ENCODE data around the gene ALX3.

Gene ALX3

DNA sequence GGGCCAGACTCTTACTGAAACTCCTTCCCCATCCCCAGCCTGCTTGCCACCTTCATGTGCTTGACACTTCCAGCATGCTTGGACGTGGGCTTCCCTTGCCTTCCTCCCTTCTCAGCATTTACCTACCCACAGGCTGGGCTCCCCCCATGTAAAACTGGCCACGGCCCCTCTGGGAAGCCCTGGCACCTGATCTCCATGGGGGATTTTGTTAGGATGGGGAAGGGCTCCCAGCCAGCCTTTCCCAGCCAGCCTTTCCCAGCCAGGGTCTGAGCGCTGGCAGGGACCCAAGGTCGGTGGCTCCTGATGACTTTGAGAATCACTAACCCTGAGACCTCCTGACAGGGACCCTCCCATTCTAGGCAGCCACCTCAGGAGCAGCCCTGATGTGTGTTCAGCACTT lies 6.7 kb downstream of the ALX3 start:
- no peak for DNase-seq

- no peak for DNase-seq
Observed at GRCh38 chr1:110062612-110063011, 7.9 kb downstream of the ALX3 start.

DNA sequence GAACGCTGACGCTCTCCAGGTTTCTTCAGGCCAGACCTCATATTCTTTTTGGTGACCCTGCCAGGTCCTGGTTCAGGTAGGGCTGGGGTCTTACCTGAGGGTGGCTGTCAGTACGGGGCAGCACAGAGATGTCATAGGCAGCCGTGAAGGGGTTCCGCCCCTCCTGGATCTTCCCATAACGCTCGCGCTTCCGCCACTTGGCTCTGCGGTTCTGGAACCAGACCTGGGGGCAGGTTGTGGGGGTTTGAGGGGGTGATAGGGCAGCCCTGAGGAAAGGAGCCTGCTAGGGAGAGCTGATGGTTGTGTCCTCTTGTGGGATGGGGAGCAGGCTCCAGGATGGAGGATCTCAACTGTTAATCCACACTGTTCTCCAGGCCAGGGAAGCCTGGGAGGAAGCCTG lies 9.1 kb downstream of the ALX3 start:
- no peak for DNase-seq

GRCh38 chr1:110060662-110061060 lies 9.8 kb downstream of the ALX3 start:
- no peak for DNase-seq

- peak; percentile 76 for DNase-seq
Observed at GRCh38 chr1:110060034-110060661, 10.3 kb downstream of the ALX3 start.

- no peak for DNase-seq
Observed at GRCh38 chr1:110059133-110059863, 11.2 kb downstream of the ALX3 start.

DNA sequence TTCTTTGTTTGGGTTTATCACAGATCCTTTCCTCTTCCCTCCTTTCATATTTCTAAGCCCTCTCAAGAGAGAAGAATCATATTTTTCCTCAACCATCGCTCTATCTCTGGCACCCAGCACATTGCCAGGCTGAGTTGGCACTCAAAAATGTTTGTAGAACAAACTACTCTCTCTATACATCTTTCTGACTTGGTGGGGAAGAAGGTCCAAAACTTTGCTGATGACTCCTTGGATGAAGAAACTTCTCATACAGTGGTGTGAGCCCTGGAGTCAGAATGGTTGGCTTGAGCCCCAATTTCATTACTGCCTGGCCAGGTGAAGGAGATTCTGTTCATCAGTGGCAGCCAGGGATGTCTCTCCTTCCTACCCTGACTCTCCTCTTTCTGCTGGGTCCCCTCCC lies 11.9 kb downstream of the ALX3 start:
- DNase-seq = no peak

GRCh38 chr1:110057963-110058518 lies 12.4 kb downstream of the ALX3 start:
- DNase-seq = no peak

GRCh38 chr1:110056776-110057175 lies 13.7 kb downstream of the ALX3 start:
- DNase-seq = no peak

DNA sequence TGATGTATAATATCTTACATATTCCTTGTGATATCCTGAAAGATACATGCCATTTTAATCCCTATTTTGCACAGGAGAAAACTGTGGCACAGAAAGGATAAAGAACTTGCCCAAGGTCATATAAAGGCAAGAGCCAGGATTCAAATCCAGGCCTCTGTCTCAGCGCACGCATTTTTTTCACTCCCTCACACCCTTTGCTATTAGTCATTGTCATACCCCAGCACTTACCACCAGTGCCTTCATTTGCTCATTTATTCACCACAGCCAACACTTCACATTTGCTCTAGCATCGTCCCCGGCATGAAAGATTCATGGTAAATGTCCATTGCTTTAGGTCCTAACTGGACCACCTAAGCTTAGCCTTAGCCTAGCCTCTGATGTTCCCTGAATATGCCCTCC lies 14.2 kb downstream of the ALX3 start:
- DNase-seq = no peak

DNA sequence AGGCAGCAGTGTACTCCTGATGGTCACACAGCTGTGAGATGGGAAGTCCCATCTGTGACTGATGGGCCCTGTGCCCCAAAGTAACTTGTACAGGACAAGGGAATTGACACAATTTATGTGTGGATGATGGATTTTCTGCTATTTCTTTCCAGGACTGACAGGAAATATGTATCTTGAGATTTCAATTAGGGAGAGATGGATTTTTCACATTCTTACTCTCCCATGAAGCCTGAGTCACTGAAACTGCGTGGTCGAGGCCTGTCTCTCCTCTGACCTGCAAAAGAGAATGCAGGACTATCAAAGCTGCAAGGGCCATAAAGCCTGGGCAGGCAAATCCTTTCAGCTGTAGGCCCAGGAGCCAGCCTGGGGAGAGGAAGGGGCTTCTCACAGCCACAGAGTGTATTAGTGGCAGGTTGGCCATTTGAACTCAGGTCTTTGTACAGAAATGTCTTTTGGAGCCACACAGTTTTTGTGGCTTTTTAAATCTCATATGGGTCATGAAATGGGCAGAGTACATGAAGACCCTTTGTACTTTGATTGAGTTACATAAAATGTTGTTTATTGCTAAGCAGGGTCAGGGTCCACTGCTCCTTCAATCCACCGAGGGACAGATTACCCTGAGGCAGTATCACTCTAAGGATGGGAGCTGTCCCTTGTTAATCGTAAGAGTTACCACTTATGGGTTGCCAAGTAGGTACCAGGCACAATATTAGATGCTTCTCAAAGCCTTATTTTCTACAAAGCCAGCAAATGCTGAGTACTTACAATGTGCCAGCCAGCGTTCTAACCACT lies 14.8 kb downstream of the ALX3 start:
- no peak for DNase-seq

DNA sequence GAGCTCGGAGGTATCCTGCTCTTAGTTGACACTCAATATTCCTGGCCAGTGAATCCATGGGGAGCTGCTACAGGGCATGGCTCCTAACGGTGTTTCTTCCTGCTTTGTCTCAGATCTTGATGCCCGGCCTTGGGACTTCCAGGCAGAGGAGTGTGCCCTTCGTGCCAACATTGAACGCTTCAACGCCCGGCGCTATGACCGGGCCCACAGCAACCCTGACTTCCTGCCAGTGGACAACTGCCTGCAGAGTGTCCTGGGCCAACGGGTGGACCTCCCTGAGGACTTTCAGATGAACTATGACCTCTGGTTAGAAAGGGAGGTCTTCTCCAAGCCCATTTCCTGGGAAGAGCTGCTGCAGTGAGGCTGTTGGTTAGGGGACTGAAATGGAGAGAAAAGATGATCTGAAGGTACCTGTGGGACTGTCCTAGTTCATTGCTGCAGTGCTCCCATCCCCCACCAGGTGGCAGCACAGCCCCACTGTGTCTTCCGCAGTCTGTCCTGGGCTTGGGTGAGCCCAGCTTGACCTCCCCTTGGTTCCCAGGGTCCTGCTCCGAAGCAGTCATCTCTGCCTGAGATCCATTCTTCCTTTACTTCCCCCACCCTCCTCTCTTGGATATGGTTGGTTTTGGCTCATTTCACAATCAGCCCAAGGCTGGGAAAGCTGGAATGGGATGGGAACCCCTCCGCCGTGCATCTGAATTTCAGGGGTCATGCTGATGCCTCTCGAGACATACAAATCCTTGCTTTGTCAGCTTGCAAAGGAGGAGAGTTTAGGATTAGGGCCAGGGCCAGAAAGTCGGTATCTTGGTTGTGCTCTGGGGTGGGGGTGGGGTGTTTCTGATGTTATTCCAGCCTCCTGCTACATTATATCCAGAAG lies 16.7 kb downstream of the ALX3 start:
- peak; percentile 76 for DNase-seq

DNA sequence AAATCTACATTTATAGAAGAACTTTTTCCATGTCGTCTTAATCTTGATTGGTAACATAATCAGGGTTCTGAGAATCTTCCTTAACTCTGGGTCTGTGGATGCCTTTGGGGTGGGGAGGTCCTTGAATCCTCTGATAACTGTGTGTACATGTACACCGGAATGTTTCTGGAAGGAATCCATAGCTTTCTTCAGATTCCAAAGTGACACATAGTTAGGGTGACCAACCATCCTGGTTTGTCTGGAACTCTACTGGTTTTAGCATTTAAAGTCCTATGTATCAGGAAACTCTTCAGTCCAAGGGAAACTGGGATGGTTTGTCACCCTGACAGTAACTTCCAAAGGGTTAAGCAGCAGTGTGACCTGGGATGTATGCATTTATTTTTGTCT lies 19.2 kb downstream of the ALX3 start:
- no peak for DNase-seq

DNA sequence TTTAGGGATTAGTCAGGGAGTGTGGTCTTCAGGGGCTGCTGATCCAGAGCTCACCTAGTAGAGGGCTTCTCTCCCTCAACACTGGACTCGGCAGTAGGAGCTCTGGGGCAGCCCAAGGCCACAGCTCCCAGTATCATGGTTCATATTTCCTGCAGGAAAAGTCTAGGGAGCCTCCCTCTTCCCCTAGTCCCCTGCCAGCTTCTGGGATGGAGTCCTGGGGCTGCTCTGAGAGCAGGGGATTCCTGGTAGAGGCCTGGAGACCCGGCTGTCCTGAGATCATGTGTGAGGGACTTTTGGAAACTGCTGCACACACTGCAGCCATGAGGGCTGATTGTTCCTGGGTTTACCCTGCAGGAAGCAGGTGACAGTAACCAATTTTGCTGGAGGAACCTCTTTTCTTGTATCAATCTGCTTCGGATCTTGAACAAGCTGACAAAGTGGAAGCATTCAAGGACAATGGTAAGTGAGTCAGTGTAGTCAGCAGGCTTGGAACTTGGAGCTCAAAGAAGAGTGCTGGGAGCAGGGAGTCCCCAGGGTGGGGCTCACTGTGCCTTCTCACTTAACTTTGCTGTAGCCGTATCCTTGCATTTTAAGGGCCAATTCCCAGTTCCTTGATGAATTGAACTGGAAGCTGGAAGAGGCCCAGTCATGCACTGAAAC lies 19.7 kb downstream of the ALX3 start:
- DNase-seq = no peak

- no peak for DNase-seq
Observed at GRCh38 chr1:110049801-110050601, 20.5 kb downstream of the ALX3 start.

GRCh38 chr1:110048923-110049601 lies 21.4 kb downstream of the ALX3 start:
- DNase-seq = no peak

DNA sequence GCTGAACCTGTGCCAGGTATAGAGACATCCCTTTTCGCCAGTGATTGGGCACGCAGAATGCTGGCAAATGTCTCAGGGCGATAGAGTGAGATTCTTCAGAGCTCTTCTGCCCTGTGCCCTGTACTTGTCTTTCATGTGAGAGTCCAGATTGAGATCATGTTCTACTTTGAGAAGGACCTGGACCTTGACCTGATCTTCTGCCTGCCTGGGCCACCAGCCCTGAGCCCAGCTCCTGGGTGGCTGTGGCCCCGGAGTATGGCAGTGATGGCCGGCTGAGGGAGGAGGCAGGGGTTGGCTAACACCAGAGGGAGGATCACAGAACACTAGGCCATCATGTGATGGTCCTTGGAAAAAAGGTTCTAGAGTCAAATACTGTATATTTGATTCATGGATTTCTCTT lies 22.2 kb downstream of the ALX3 start:
- DNase-seq = no peak

DNA sequence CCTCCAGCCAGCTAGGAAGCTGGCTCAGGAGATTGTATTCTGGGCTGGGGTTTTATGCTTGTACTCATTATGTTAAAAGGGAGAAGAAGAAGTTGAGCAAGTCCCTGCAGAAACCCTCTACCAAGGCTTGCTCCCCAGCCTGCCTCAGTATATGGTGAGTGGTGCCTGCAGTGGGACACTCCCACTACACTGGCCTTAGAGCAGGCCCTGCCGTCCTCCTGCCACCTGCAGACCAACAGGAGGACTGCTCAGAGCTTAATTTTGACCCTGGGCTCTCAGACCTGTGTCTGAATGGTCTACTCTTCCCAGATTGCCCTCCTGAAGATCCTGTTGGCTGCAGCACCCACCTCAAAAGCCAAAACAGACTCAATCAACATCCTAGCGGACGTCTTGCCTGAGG lies 23.0 kb downstream of the ALX3 start:
- no peak for DNase-seq

DNA sequence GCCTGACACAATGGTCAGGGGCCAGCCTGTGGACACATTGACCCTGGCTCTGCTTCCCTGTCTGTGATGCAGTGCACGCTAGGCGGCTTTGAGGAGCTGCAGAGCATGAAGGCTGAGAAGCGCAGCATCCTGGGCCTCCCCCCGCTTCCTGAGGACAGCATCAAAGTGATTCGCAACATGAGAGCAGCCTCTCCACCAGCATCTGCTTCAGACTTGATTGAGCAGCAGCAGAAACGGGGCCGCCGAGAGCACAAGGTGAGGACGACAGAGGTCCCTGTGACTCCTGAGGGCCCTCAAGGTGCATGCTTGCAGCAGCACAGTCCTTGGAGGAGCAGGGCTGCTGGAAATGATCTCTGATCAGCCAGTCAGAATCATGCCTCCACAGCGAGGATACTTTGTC lies 27.5 kb downstream of the ALX3 start:
- DNase-seq = no peak

- DNase-seq = no peak
Observed at GRCh38 chr1:110040548-110040947, 29.9 kb downstream of the ALX3 start.

DNA sequence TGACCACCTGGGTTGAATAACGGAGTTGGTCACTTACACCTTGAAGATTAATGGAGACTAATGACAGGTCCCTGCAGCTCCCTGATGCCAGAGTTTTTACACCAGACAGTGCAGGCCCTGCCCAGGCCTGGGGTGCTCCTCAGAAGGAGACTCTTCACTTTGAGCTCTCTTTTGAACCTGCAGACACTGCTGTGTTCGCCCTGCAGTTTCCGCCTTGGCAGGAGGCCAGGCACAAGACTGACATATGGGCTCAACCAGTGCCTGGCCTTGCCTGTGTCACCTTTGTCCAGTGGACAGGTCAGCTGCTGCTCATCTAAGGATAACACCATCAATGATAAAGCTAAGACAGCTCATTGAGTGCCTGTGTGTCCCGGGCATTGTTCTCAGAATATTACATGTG lies 30.8 kb downstream of the ALX3 start:
- DNase-seq = no peak
